Endothelial cell of umbilical vein (primary cell): ENCODE measurements around the gene SLC25A17. TPM values are rescaled to one million over a fixed set of nuclear protein-coding genes. Genes with fewer than 3 reads are reported as not detected.

Experiments
- BruUV-seq: library from RNA; stranded (reverse); fragments of 400-500 nt; replicated peaks from 2 replicates; lab custom pipeline; 2021; lab: Mats Ljungman, UMichigan
- CTCF ChIA-PET: fragments of 300-600, 350-600 bp; sonication (Branson Sonifier 250); formaldehyde crosslinking; loops from one replicate; lab custom pipeline; 2021; ENCODE audit warnings: antibody characterized with exemption, inconsistent platforms; lab: Charles Lee
- POLR2A ChIA-PET: fragments of 300-600, 350-600 bp; sonication (Branson Sonifier 250); formaldehyde crosslinking; loops from one replicate; lab custom pipeline; 2021; ENCODE audit warnings: antibody characterized with exemption, inconsistent platforms; lab: Charles Lee
- DNase-seq: peaks from one replicate; pipeline ENCODE4 v3.0.0-alpha.2; 2011; ENCODE audit warnings: low read depth, low spot score
- FAIRE-seq: peaks from 2 replicates; lab custom pipeline; 2011; peaks lifted over from hg19 to GRCh38; lab: Jason Lieb, UNC
- H2AFZ ChIP-seq: 2 replicates; pipeline ENCODE4 v1.6.0; 2012; ENCODE audit warnings: low read depth, low read length, control low read depth, inconsistent platforms
- H3K27ac ChIP-seq: 2 replicates; pipeline ENCODE4 v1.5.1; 2011; ENCODE audit warnings: low read depth, mild to moderate bottlenecking, control low read depth, low read length, moderate library complexity; ENCODE audit not compliant: insufficient read depth
- H3K27me3 ChIP-seq, 2 experiments: 2 replicates each; pipeline versions ENCODE4 v1.6.0 to v1.6.1; 2011; ENCODE audit warnings: low read length in 2 of 2, mixed read lengths in 1 of 2; ENCODE audit not compliant: control insufficient read depth in 2 of 2, insufficient read depth in 2 of 2
- H3K36me3 ChIP-seq, 2 experiments: 2 replicates in 1 of 2; 3 replicates in 1 of 2; pipeline ENCODE4 v1.5.1; 2011; ENCODE audit warnings: low read length in 2 of 2, mild to moderate bottlenecking in 1 of 2, moderate library complexity in 1 of 2; ENCODE audit not compliant: control insufficient read depth in 2 of 2, insufficient read depth in 2 of 2; ENCODE audit errors: extremely low read depth in 1 of 2
- H3K4me1 ChIP-seq: 3 replicates; pipeline ENCODE4 v1.5.1; 2011; ENCODE audit warnings: mild to moderate bottlenecking, low read length; ENCODE audit not compliant: control insufficient read depth, insufficient read depth; ENCODE audit errors: extremely low read depth
- H3K4me2 ChIP-seq: 2 replicates; pipeline ENCODE4 v1.6.1; 2011; ENCODE audit warnings: low read length, control low read depth, mixed read lengths; ENCODE audit not compliant: insufficient read depth
- H3K4me3 ChIP-seq, 3 experiments: fragments of 200-600 bp in 1 of 3; sonication (generic), shearing (Covaris generic) in 1 of 3; replicated peaks in 1 of 3; 2 replicates each; pipeline ENCODE4 v1.5.1; 2011 to 2016; ENCODE audit warnings: control low read depth in 3 of 3, low read length in 3 of 3, mild to moderate bottlenecking in 2 of 3, inconsistent platforms in 1 of 3, low read depth in 1 of 3, moderate library complexity in 1 of 3; ENCODE audit not compliant: insufficient read depth in 1 of 3
- H3K79me2 ChIP-seq: 2 replicates; pipeline ENCODE4 v1.6.0; 2012; ENCODE audit warnings: low read length, inconsistent platforms; ENCODE audit not compliant: control insufficient read depth, insufficient read depth
- H3K9ac ChIP-seq: replicated peaks from 2 replicates; pipeline ENCODE3; 2011; ENCODE audit warnings: low read length, control low read depth; ENCODE audit not compliant: insufficient read depth; ENCODE audit errors: extremely low read depth
- H3K9me1 ChIP-seq: replicated peaks from 3 replicates; pipeline ENCODE4 v1.6.0; 2011; ENCODE audit warnings: mild to moderate bottlenecking, low read length; ENCODE audit not compliant: control insufficient read depth, insufficient read depth; ENCODE audit errors: extremely low read depth
- H3K9me3 ChIP-seq: replicated peaks from 2 replicates; pipeline ENCODE4 v1.5.1; 2012; ENCODE audit warnings: low read length, inconsistent platforms; ENCODE audit not compliant: control insufficient read depth, insufficient read depth
- H4K20me1 ChIP-seq: replicated peaks from 2 replicates; pipeline ENCODE3; 2011; ENCODE audit warnings: mild to moderate bottlenecking, low read length; ENCODE audit not compliant: control insufficient read depth, insufficient read depth; ENCODE audit errors: extremely low read depth
- EZH2 ChIP-seq: IDR thresholded peaks from 2 replicates; pipeline ENCODE4 v1.6.1; 2012; ENCODE audit warnings: borderline replicate concordance, low read depth, mild to moderate bottlenecking, moderate library complexity, low read length, inconsistent platforms; ENCODE audit not compliant: severe bottlenecking
- FOS ChIP-seq: IDR thresholded peaks from 2 replicates; pipeline ENCODE4 v1.6.1; 2011; ENCODE audit warnings: mild to moderate bottlenecking, low read length, moderate library complexity, borderline replicate concordance; ENCODE audit not compliant: insufficient read depth
- GATA2 ChIP-seq: IDR thresholded peaks from 2 replicates; pipeline ENCODE4 v1.7.0; 2011; ENCODE audit warnings: low read depth, mild to moderate bottlenecking, moderate library complexity, mixed read lengths, low read length; ENCODE audit not compliant: insufficient read length, insufficient read depth
- JUN ChIP-seq: IDR thresholded peaks from 2 replicates; pipeline ENCODE4 v1.6.1; 2011; ENCODE audit warnings: borderline replicate concordance, low read depth; ENCODE audit not compliant: insufficient read length, insufficient read depth
- MYC ChIP-seq: IDR thresholded peaks from one replicate; pipeline ENCODE4 v1.6.1; 2011; ENCODE audit warnings: mild to moderate bottlenecking, low read depth, low read length
- POLR2A ChIP-seq: IDR thresholded peaks from 2 replicates; pipeline ENCODE4 v1.6.1; 2012; ENCODE audit warnings: low read depth, mild to moderate bottlenecking, control low read depth, low read length
- POLR2AphosphoS5 ChIP-seq: IDR thresholded peaks from 2 replicates; pipeline ENCODE4 v1.6.1; 2012; ENCODE audit warnings: low read depth, mild to moderate bottlenecking, control low read depth, low read length, moderate library complexity; ENCODE audit not compliant: insufficient read depth
- dilution Hi-C: fragments of 300-500 bp; cut with MboI; formaldehyde crosslinking; loops from one replicate; pipeline ENCODE4 v1.15.0; 2019; ENCODE audit warnings: low sequenced_read_pairs; ENCODE audit not compliant: extremely low pct_ligation_motif_present
- intact Hi-C: fragments of 100-400 bp; cut with micrococcal nuclease; formaldehyde crosslinking; loops from one replicate; pipeline ENCODE4 v1.10.0; 2022
- polyA plus RNA-seq, 4 experiments: library from polyadenylated mRNA; depleted of rRNA in 3 of 4; stranded (reverse) in 3 of 4; unstranded in 1 of 4; fragments of >200 nt; gene quantifications; 2 replicates each; pipeline versions ENCODE4 v1.2.1 to v1.2.3, GENCODE V29; 2011 to 2012; ENCODE audit warnings: missing spikeins in 1 of 4
- total RNA-seq: library from RNA; stranded (reverse); gene quantifications from 2 replicates; pipeline ENCODE4 v1.2.3, GENCODE V29; 2021
- TF ChIP-seq, protein P1 (sequence below): IDR thresholded peaks from 2 replicates; pipeline ENCODE4 v1.6.1; 2011; ENCODE audit not compliant: insufficient read depth, insufficient read length
- TF ChIP-seq, protein P2 (sequence below), 2 donors: IDR thresholded peaks; 1 replicate in 1 of 2; 2 replicates in 1 of 2; pipeline ENCODE4 v1.5.1; 2011; ENCODE audit warnings: low read length in 2 of 2, mild to moderate bottlenecking in 2 of 2, moderate library complexity in 2 of 2, control low read depth in 1 of 2, inconsistent platforms in 1 of 2, low read depth in 1 of 2; ENCODE audit not compliant: insufficient read depth in 1 of 2; ENCODE audit errors: extremely low read depth in 1 of 2

SLC25A17 gene
- total and polyA plus RNA-seq, 2 donors (not counting 3 experiments of a cell fraction or from before 2014, with no cell fraction given): 12.2 to 25.8 TPM

DNA sequence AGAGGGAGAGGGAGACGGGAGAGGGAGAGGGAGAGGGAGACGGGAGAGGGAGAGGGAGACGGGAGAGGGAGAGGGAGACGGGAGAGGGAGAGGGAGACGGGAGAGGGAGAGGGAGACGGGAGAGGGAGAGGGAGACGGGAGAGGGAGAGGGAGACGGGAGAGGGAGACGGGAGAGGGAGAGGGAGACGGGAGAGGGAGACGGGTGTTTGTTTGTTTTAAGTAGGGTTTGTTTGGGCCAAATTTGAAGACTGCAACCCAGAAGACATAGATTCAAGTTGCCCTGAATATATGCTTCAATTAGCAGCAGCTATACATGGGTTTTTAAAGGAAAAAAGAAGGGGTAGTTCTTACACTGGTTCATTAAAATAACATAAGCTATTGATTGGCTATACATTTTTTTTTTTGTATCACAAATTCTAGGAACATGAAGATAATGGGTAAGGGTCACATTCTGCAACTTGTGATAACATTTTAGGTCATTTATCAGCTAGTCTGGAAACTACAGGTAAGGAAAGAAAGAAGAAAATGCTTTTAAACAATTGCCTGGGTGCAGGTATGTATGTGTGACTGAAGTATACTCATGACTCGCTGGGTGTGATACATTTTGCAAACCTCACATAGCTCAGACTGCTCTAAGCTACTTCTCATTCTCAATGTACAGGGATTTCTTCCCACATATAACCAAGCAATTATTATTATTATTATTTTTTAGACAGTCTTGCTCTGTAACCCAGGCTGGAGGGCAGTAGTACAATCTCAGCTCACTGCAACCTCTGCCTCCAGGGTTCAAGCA is 72.5 kb downstream of the SLC25A17 start:
- ChIA-PET CTCF (interaction anchor here (0.8 to 3.9 kb wide), 5 partner anchors 11 to 163 kb away, joined by 3 to 18 read pairs (median 3); no protein-coding TSS in a partner anchor), POLR2A (interaction anchor here (0.7 kb wide), 1 partner anchor 171 kb away, joined by 3 read pairs; no protein-coding TSS in a partner anchor)
- dilution Hi-C loops (no loop called here), intact Hi-C loops (no loop called here)
- no peaks in the 10 kb centered on the region for H4K20me1 ChIP-seq
- no peak for DNase-seq
- H3K4me2 ChIP-seq: no peak overlapping the region
- H3K36me3 ChIP-seq: no peaks in the 10 kb centered on the region
- BruUV-seq: no TSS peak
- peaks cover 4% of the 10 kb centered on the region in 2 experiments for H3K27me3 ChIP-seq
- no peak overlapping the region for H3K27ac ChIP-seq
- no peaks in the 10 kb centered on the region for H3K79me2 ChIP-seq
- no peak for FAIRE-seq
- no peaks in the 10 kb centered on the region for H3K9me3 ChIP-seq
- H3K4me3 ChIP-seq: no peak overlapping the region
- H3K9me1 ChIP-seq: no peaks in the 10 kb centered on the region
- H3K9ac ChIP-seq: no peak overlapping the region
- TF ChIP-seq, protein P1, sequence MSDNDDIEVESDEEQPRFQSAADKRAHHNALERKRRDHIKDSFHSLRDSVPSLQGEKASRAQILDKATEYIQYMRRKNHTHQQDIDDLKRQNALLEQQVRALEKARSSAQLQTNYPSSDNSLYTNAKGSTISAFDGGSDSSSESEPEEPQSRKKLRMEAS: no peak
- H3K4me1 ChIP-seq: no peaks in the 10 kb centered on the region
- H2AFZ ChIP-seq: no peak overlapping the region

DNA sequence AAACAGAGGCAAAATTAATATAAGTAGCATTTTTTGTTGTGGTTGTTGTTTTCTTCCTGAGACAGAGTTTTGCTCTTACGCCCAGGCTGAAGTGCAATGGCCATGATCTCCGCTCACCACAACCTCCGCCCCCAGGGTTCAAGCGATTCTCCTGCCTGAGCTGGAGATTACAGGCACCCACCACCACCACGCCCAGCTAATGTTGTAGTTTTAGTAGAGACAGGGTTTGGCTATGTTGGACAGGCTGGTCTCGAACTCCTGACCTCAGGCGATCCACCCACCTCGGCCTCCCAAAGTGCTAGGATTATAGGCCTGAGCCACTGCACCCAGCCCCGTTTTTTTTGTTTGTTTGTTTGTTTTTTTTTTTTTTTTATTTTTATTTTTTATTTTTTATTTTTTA is 75.4 kb downstream of the SLC25A17 start:
- H3K9me1 ChIP-seq: no peaks in the 10 kb centered on the region
- no peaks in the 10 kb centered on the region for H3K9me3 ChIP-seq
- DNase-seq (no peak), FAIRE-seq (no peak)
- H3K4me2 ChIP-seq: no peak overlapping the region
- no peak for TF ChIP-seq MYC
- no peak for TF ChIP-seq GATA2
- TF ChIP-seq, protein P2, sequence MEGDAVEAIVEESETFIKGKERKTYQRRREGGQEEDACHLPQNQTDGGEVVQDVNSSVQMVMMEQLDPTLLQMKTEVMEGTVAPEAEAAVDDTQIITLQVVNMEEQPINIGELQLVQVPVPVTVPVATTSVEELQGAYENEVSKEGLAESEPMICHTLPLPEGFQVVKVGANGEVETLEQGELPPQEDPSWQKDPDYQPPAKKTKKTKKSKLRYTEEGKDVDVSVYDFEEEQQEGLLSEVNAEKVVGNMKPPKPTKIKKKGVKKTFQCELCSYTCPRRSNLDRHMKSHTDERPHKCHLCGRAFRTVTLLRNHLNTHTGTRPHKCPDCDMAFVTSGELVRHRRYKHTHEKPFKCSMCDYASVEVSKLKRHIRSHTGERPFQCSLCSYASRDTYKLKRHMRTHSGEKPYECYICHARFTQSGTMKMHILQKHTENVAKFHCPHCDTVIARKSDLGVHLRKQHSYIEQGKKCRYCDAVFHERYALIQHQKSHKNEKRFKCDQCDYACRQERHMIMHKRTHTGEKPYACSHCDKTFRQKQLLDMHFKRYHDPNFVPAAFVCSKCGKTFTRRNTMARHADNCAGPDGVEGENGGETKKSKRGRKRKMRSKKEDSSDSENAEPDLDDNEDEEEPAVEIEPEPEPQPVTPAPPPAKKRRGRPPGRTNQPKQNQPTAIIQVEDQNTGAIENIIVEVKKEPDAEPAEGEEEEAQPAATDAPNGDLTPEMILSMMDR (IDR thresholded peaks at IDR 0.05; ENCODE audit: extremely low read depth in 1 of 2, insufficient read depth in 1 of 2, low read depth in 1 of 2, low read length in 2 of 2): no peak
- no peak for TF ChIP-seq FOS
- no peak for TF ChIP-seq JUN
- TF ChIP-seq EZH2: no peak
- no peak for TF ChIP-seq POLR2AphosphoS5
- TF ChIP-seq POLR2A: no peak
- TF ChIP-seq, protein P1: no peak
- intact Hi-C loops: no loop called here
- peaks cover 6% of the 10 kb centered on the region for H3K4me1 ChIP-seq
- dilution Hi-C loops: no loop called here
- no peak overlapping the region for H3K27ac ChIP-seq
- no peaks in the 10 kb centered on the region for H3K79me2 ChIP-seq
- no TSS peak for BruUV-seq
- H3K27me3 ChIP-seq: peaks cover 0 to 2% of the 10 kb centered on the region in 2 experiments
- CTCF ChIA-PET: interaction anchor here (1.0 to 1.1 kb wide), 2 partner anchors 10 to 11 kb away, joined by 3 read pairs; no protein-coding TSS in a partner anchor
- H2AFZ ChIP-seq: no peak overlapping the region
- no peak overlapping the region for H3K4me3 ChIP-seq
- H3K36me3 ChIP-seq: no peaks in the 10 kb centered on the region
- no peak overlapping the region for H3K9ac ChIP-seq
- no peaks in the 10 kb centered on the region for H4K20me1 ChIP-seq
- POLR2A ChIA-PET: no interaction called here
